Loucy (cell line): ENCODE results near the gene KSR2.

Experiments
- H2AFZ ChIP-seq: fragments of 200-600 bp; sonication (generic); 2 replicates; pipeline ENCODE4 v1.6.0; 2016; ENCODE audit warnings: antibody characterized with exemption, mild to moderate bottlenecking, low read length, moderate library complexity
- H3F3A ChIP-seq: fragments of 200-600 bp; 2 replicates; pipeline ENCODE4 v1.6.0; 2016; ENCODE audit warnings: antibody characterized with exemption, low read depth, mild to moderate bottlenecking
- H3K27me3 ChIP-seq: fragments of 200-600 bp; sonication (generic); 2 replicates; pipeline ENCODE4 v1.6.1; 2014; ENCODE audit warnings: low read length, mild to moderate bottlenecking; ENCODE audit not compliant: insufficient read depth, poor library complexity, severe bottlenecking
- H3K36me3 ChIP-seq: fragments of 200-600 bp; sonication (generic); 2 replicates; pipeline ENCODE4 v1.6.1; 2016; ENCODE audit warnings: low read length; ENCODE audit not compliant: insufficient read depth
- H3K4me1 ChIP-seq: fragments of 200-600 bp; sonication (generic); 2 replicates; pipeline ENCODE4 v1.5.1; 2014; ENCODE audit warnings: low read length, mild to moderate bottlenecking; ENCODE audit not compliant: insufficient read depth, poor library complexity, severe bottlenecking
- H3K4me2 ChIP-seq: fragments of 200-600 bp; sonication (generic); 2 replicates; pipeline ENCODE4 v1.6.0; 2014; ENCODE audit warnings: antibody characterized with exemption, low read length, low read depth, mild to moderate bottlenecking; ENCODE audit not compliant: poor library complexity, severe bottlenecking
- H3K4me3 ChIP-seq: fragments of 200-600 bp; sonication (generic); 2 replicates; pipeline ENCODE4 v1.5.1; 2014; ENCODE audit warnings: low read length, mild to moderate bottlenecking, mixed read lengths; ENCODE audit not compliant: poor library complexity, severe bottlenecking
- H3K79me2 ChIP-seq: fragments of 200-600 bp; sonication (generic); 2 replicates; pipeline ENCODE4 v1.6.1; 2014; ENCODE audit warnings: low read length; ENCODE audit not compliant: insufficient read depth
- H3K9ac ChIP-seq: fragments of 200-600 bp; sonication (generic); 2 replicates; pipeline ENCODE4 v1.6.0; 2014; ENCODE audit warnings: mild to moderate bottlenecking, low read depth, low read length, moderate library complexity; ENCODE audit not compliant: poor library complexity, severe bottlenecking
- H3K9me2 ChIP-seq: fragments of 200-600 bp; sonication (generic); replicated peaks from 2 replicates; pipeline ENCODE4 v1.6.1; 2016; ENCODE audit warnings: low read depth, low read length, mixed read lengths
- H3K9me3 ChIP-seq: fragments of 200-600 bp; sonication (generic); 2 replicates; pipeline ENCODE4 v1.6.1; 2014; ENCODE audit warnings: mild to moderate bottlenecking, antibody characterized with exemption, low read length, low read depth; ENCODE audit not compliant: insufficient read depth
- H4K20me1 ChIP-seq: fragments of 200-600 bp; sonication (generic); 2 replicates; pipeline ENCODE4 v1.6.0; 2014; ENCODE audit warnings: antibody characterized with exemption, low read length, mild to moderate bottlenecking; ENCODE audit not compliant: insufficient read depth, poor library complexity, severe bottlenecking
- EZH2phosphoT487 ChIP-seq: fragments of 200-600 bp; IDR thresholded peaks from 2 replicates; pipeline ENCODE4 v1.6.1; 2018; ENCODE audit warnings: antibody characterized with exemption, mild to moderate bottlenecking, moderate library complexity, borderline replicate concordance
- TF ChIP-seq, protein P1 (sequence below): fragments of 200-600 bp; sonication (generic); conservative IDR thresholded peaks from 2 replicates; pipeline ENCODE4 v1.5.1; 2014; ENCODE audit warnings: mild to moderate bottlenecking, antibody characterized with exemption, low read length

The KSR2 gene

DNA sequence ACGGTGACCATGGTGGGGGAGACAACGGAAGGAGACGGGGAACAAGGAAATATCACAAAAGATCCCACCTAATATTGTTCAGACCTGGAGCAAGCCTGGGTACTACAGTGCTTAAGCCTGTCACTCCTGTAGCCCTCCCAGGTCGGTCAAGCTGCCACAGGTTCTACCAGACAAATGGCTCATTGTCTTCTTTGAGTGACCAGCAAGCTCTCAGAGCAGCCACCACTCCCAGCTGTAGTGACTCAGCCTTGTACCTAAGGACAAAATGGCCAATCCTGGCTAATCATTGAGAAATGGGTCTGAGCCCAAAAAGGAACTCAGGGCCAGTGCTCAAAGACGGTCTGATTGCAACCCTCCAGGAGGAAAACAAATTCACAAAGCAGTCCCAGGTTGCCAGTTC is 368.9 kb downstream of the KSR2 start:
- H3K4me3 ChIP-seq = no peak overlapping the region
- no peaks in the 10 kb centered on the region for H4K20me1 ChIP-seq
- TF ChIP-seq EZH2phosphoT487 = no peak
- TF ChIP-seq, protein P1, sequence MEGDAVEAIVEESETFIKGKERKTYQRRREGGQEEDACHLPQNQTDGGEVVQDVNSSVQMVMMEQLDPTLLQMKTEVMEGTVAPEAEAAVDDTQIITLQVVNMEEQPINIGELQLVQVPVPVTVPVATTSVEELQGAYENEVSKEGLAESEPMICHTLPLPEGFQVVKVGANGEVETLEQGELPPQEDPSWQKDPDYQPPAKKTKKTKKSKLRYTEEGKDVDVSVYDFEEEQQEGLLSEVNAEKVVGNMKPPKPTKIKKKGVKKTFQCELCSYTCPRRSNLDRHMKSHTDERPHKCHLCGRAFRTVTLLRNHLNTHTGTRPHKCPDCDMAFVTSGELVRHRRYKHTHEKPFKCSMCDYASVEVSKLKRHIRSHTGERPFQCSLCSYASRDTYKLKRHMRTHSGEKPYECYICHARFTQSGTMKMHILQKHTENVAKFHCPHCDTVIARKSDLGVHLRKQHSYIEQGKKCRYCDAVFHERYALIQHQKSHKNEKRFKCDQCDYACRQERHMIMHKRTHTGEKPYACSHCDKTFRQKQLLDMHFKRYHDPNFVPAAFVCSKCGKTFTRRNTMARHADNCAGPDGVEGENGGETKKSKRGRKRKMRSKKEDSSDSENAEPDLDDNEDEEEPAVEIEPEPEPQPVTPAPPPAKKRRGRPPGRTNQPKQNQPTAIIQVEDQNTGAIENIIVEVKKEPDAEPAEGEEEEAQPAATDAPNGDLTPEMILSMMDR = no peak
- no peak overlapping the region for H3K9ac ChIP-seq
- H2AFZ ChIP-seq = no peak overlapping the region
- no peaks in the 10 kb centered on the region for H3K4me1 ChIP-seq
- no peaks in the 10 kb centered on the region for H3F3A ChIP-seq
- no peaks in the 10 kb centered on the region for H3K27me3 ChIP-seq
- no peaks in the 10 kb centered on the region for H3K36me3 ChIP-seq
- H3K79me2 ChIP-seq = no peaks in the 10 kb centered on the region
- no peak overlapping the region for H3K4me2 ChIP-seq
- no peaks in the 10 kb centered on the region for H3K9me2 ChIP-seq
- H3K9me3 ChIP-seq = no peaks in the 10 kb centered on the region; the same call in 1 of the 2 replicates

DNA sequence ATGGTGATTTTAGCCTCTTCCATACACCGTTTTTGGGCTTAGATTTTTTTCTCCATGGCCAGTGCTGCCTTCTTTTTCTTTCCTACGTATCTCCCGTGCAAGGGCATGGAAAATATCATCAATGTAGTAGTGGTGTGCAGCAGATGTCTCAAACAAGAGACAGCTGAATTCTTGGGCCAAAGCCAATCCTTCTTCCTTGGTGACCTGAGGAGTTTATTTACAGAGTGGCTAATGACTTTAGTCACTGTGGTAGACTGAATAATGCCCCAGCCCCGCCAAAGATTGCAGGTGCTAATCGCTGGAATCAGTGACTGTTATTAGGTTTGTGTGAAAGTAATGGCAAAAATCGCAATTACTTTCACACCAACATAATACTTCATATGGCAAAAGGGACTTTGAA is 371.8 kb downstream of the KSR2 start:
- Histone ChIP-seq H3F3A (no peaks in the 10 kb centered on the region), H3K4me3 (no peak overlapping the region), H3K27me3 (no peaks in the 10 kb centered on the region), H3K4me1 (no peaks in the 10 kb centered on the region), H3K36me3 (no peaks in the 10 kb centered on the region), H4K20me1 (no peaks in the 10 kb centered on the region), H3K4me2 (no peak overlapping the region), H3K79me2 (no peaks in the 10 kb centered on the region), H3K9ac (no peak overlapping the region), H2AFZ (no peak overlapping the region), H3K9me3 (no peaks in the 10 kb centered on the region; the same call in 1 of the 2 replicates), H3K9me2 (no peaks in the 10 kb centered on the region)
- TF ChIP-seq, protein P1 = no peak
- TF ChIP-seq EZH2phosphoT487 = no peak

DNA sequence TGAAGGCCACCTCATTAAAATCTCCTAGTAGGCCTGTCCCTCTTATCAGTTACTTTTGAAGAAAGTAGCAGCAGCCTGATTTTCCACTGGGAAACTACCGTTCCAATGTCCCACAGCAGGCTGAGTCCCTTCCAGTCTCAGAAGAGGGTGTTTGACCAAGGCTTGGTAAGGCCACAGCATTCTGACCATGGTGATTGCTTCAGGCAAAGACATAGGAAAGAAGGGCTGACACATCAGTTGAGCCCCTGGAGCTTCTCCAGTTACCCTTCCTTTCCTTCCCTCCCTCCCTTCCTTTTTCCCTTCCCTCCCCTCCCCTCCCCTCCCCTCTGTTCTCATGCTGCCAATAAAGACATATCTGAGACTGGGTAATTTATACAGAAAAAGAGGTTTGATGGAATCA is 373.0 kb downstream of the KSR2 start:
- Histone ChIP-seq H3K79me2 (no peaks in the 10 kb centered on the region), H3F3A (no peaks in the 10 kb centered on the region), H3K4me1 (no peaks in the 10 kb centered on the region), H3K4me2 (no peak overlapping the region), H3K4me3 (no peak overlapping the region), H2AFZ (no peak overlapping the region), H3K9me3 (no peaks in the 10 kb centered on the region; the same call in 1 of the 2 replicates), H3K27me3 (no peaks in the 10 kb centered on the region), H3K9me2 (no peaks in the 10 kb centered on the region), H3K36me3 (no peaks in the 10 kb centered on the region), H4K20me1 (no peaks in the 10 kb centered on the region), H3K9ac (no peak overlapping the region)
- TF ChIP-seq, protein P1 = no peak
- TF ChIP-seq EZH2phosphoT487 = no peak
